RWPE1 (cell line): ENCODE data around the gene MOB2.

Source experiments
- CTCF ChIA-PET: fragments of 350-600 bp; sonication (Branson Sonifier 250); formaldehyde crosslinking; extraction: SDS; loops from one replicate; lab custom pipeline; 2021; lab: Yijun Ruan, JAX
- POLR2A ChIA-PET: fragments of 400-600 bp; formaldehyde crosslinking; extraction: SDS; loops from one replicate; lab custom pipeline; 2020; ENCODE audit warnings: antibody characterized with exemption; ENCODE audit not compliant: low non-redundant PET; lab: Yijun Ruan, JAX
- DNase-seq: peaks from one replicate; pipeline ENCODE4 v3.0.0; 2012; ENCODE audit warnings: low spot score
- H3K27ac ChIP-seq: fragments of 450-650 bp; 2 replicates; pipeline ENCODE4 v1.5.1; 2017
- CTCF ChIP-seq: fragments of 450-650 bp; conservative IDR thresholded peaks from 2 replicates; pipeline ENCODE4 v1.5.1; 2017; ENCODE audit warnings: low read depth, mild to moderate bottlenecking

The MOB2 gene

GRCh38 chr11:1484061-1484671 lies 2.4 kb downstream of the MOB2 start:
- ChIA-PET CTCF (no interaction called here), POLR2A (no interaction called here)
- no peak for TF ChIP-seq CTCF
- no peak for DNase-seq
- no peak overlapping the region for H3K27ac ChIP-seq

GRCh38 chr11:1483445-1483961 lies 3.1 kb downstream of the MOB2 start:
- no peak for DNase-seq
- ChIA-PET CTCF (no interaction called here), POLR2A (no interaction called here)
- no peak overlapping the region for H3K27ac ChIP-seq
- no peak for TF ChIP-seq CTCF

- DNase-seq, result no peak
- ChIA-PET CTCF (interaction anchor here (0.6 kb wide), 1 partner anchor 14 kb away, joined by 3 read pairs; no protein-coding TSS in a partner anchor), POLR2A (no interaction called here)
- no peak overlapping the region for H3K27ac ChIP-seq
- TF ChIP-seq CTCF, result no peak
Measured at GRCh38 chr11:1482581-1483444, 3.8 kb downstream of the MOB2 start.

- POLR2A ChIA-PET, result no interaction called here
- CTCF ChIA-PET, result interaction anchor here (0.6 kb wide), 1 partner anchor 13 kb away, joined by 3 read pairs; no protein-coding TSS in a partner anchor
- no peak overlapping the region for H3K27ac ChIP-seq
- no peak for TF ChIP-seq CTCF
- no peak for DNase-seq
Measured at GRCh38 chr11:1481861-1482441, 4.6 kb downstream of the MOB2 start.

- DNase-seq, result no peak
- ChIA-PET POLR2A (no interaction called here), CTCF (no interaction called here)
- H3K27ac ChIP-seq, result no peak overlapping the region
- no peak for TF ChIP-seq CTCF
Measured at GRCh38 chr11:1481483-1481825, 5.1 kb downstream of the MOB2 start.
